HEK293T (cell line): ENCODE data around the gene ADCY2.

ENCODE experiments used
- CTCF ChIA-PET: fragments of 350-600 bp; formaldehyde crosslinking; extraction: SDS; loops from one replicate; lab custom pipeline; 2021; ENCODE audit warnings: antibody characterized with exemption, inconsistent platforms; lab: Yijun Ruan, JAX
- POLR2A ChIA-PET: fragments of 350-600 bp; formaldehyde crosslinking; extraction: SDS; loops from one replicate; lab custom pipeline; 2020; ENCODE audit warnings: antibody characterized with exemption, inconsistent platforms; lab: Yijun Ruan, JAX
- DNase-seq: peaks from one replicate; pipeline ENCODE4 v3.0.0; 2012; ENCODE audit warnings: mixed read lengths; ENCODE audit errors: extremely low spot score
- ARNT ChIP-seq: fragments of 450-650 bp; IDR thresholded peaks from 2 replicates; pipeline ENCODE4 v1.6.1; 2017; ENCODE audit warnings: mild to moderate bottlenecking
- BHLHE40 ChIP-seq: fragments of 450-650 bp; IDR thresholded peaks from 2 replicates; pipeline ENCODE4 v1.6.1; 2016; ENCODE audit warnings: mild to moderate bottlenecking, moderate library complexity, borderline replicate concordance
- CTBP1 ChIP-seq: fragments of 450-650 bp; IDR thresholded peaks from 2 replicates; pipeline ENCODE4 v1.6.1; 2016; ENCODE audit warnings: borderline replicate concordance
- ELF4 ChIP-seq: fragments of 450-650 bp; IDR thresholded peaks from 2 replicates; pipeline ENCODE4 v1.6.1; 2017; ENCODE audit warnings: antibody characterized with exemption
- FOXA1 ChIP-seq: fragments of 450-650 bp; IDR thresholded peaks from 2 replicates; pipeline ENCODE4 v1.6.1; 2016; ENCODE audit warnings: mild to moderate bottlenecking
- FOXK2 ChIP-seq: fragments of 450-650 bp; IDR thresholded peaks from 2 replicates; pipeline ENCODE4 v1.6.1; 2016; ENCODE audit warnings: mild to moderate bottlenecking
- FOXM1 ChIP-seq: fragments of 450-650 bp; IDR thresholded peaks from 2 replicates; pipeline ENCODE4 v1.6.1; 2017; ENCODE audit warnings: mild to moderate bottlenecking, borderline replicate concordance
- HDGF ChIP-seq: fragments of 450-650 bp; IDR thresholded peaks from 2 replicates; pipeline ENCODE4 v1.6.1; 2017; ENCODE audit warnings: antibody characterized with exemption, borderline replicate concordance
- L3MBTL2 ChIP-seq: fragments of 450-650 bp; conservative IDR thresholded peaks from 2 replicates; pipeline ENCODE4 v1.6.1; 2016; ENCODE audit warnings: mild to moderate bottlenecking
- LEF1 ChIP-seq: fragments of 450-650 bp; IDR thresholded peaks from 2 replicates; pipeline ENCODE4 v1.6.1; 2017; ENCODE audit warnings: mild to moderate bottlenecking, borderline replicate concordance
- NFRKB ChIP-seq: fragments of 450-650 bp; IDR thresholded peaks from 2 replicates; pipeline ENCODE4 v1.6.1; 2016; ENCODE audit warnings: mild to moderate bottlenecking, moderate library complexity
- PKNOX1 ChIP-seq: fragments of 450-650 bp; IDR thresholded peaks from 2 replicates; pipeline ENCODE4 v1.6.1; 2016
- SP1 ChIP-seq: fragments of 450-650 bp; IDR thresholded peaks from 2 replicates; pipeline ENCODE4 v1.6.1; 2017
- SUZ12 ChIP-seq: fragments of 450-650 bp; IDR thresholded peaks from 2 replicates; pipeline ENCODE4 v1.6.1; 2016; ENCODE audit warnings: mild to moderate bottlenecking
- TARDBP ChIP-seq: fragments of 450-650 bp; IDR thresholded peaks from 2 replicates; pipeline ENCODE4 v1.6.1; 2016
- ZNF384 ChIP-seq: fragments of 450-650 bp; IDR thresholded peaks from 2 replicates; pipeline ENCODE4 v1.6.1; 2016

ADCY2 gene

GRCh38 chr5:7784683-7785380 lies 388.9 kb downstream of the ADCY2 start:
- CTCF ChIA-PET, result no interaction called here
- DNase-seq, result no peak
- POLR2A ChIA-PET, result no interaction called here
- TF ChIP-seq L3MBTL2, result no peak
- TF ChIP-seq BHLHE40, result no peak
- no peak for TF ChIP-seq FOXK2
- TF ChIP-seq ELF4, result no peak
- TF ChIP-seq ZNF384, result no peak
- no peak for TF ChIP-seq PKNOX1
- TF ChIP-seq SP1, result no peak
- TF ChIP-seq TARDBP, result no peak
- no peak for TF ChIP-seq SUZ12

- POLR2A ChIA-PET, result no interaction called here
- CTCF ChIA-PET, result no interaction called here
These were observed 391.8 kb downstream of the ADCY2 start for GRCh38 chr5:7787770-7788169.

GRCh38 chr5:7789567-7789966 lies 393.6 kb downstream of the ADCY2 start:
- DNase-seq, result no peak
- TF ChIP-seq ELF4 (no peak), CTBP1 (no peak), SP1 (no peak), FOXK2 (no peak), ZNF384 (no peak), SUZ12 (no peak), NFRKB (no peak), BHLHE40 (no peak), PKNOX1 (no peak), LEF1 (no peak)
- POLR2A ChIA-PET, result no interaction called here
- CTCF ChIA-PET, result no interaction called here

More at GRCh38 chr5:7787770-7788169, 391.8 kb downstream of the ADCY2 start:
- no peak for TF ChIP-seq HDGF
- TF ChIP-seq NFRKB, result no peak
- no peak for TF ChIP-seq PKNOX1
- TF ChIP-seq BHLHE40, result no peak
- no peak for TF ChIP-seq SUZ12
- no peak for TF ChIP-seq LEF1
- no peak for TF ChIP-seq TARDBP
- no peak for TF ChIP-seq FOXK2
- no peak for TF ChIP-seq L3MBTL2
- TF ChIP-seq ZNF384, result no peak
- no peak for TF ChIP-seq ARNT
- TF ChIP-seq FOXM1, result no peak
- no peak for TF ChIP-seq SP1
- no peak for TF ChIP-seq ELF4
- no peak for TF ChIP-seq CTBP1
- TF ChIP-seq FOXA1, result no peak
- DNase-seq, result no peak

GRCh38 chr5:7793895-7794294 lies 398.0 kb downstream of the ADCY2 start:
- no peak for DNase-seq
- ChIA-PET POLR2A (no interaction called here), CTCF (no interaction called here)
- no peak for TF ChIP-seq HDGF
- no peak for TF ChIP-seq ARNT
- no peak for TF ChIP-seq FOXA1
- no peak for TF ChIP-seq PKNOX1
- TF ChIP-seq SUZ12, result no peak
- TF ChIP-seq FOXK2, result no peak
- no peak for TF ChIP-seq L3MBTL2
- no peak for TF ChIP-seq ELF4

GRCh38 chr5:7794311-7794710 lies 398.4 kb downstream of the ADCY2 start:
- DNase-seq, result no peak
- CTCF ChIA-PET, result no interaction called here
- POLR2A ChIA-PET, result no interaction called here
- TF ChIP-seq PKNOX1 (no peak), TARDBP (no peak), LEF1 (no peak)

GRCh38 chr5:7794823-7795222 lies 398.9 kb downstream of the ADCY2 start:
- TF ChIP-seq SP1 (no peak), TARDBP (no peak)
- POLR2A ChIA-PET, result no interaction called here
- CTCF ChIA-PET, result no interaction called here
- DNase-seq, result no peak
